CD4-positive, alpha-beta T cell (primary cell): ENCODE measurements around the gene ARHGAP10. TPM values are rescaled to one million over a fixed set of nuclear protein-coding genes. Genes with fewer than 3 reads are reported as not detected.

Experiments
- ATAC-seq: fragments of 200-7000 bp; cut with Tn5 transposase; one replicate; pipeline ENCODE4 v1.10.0; 2022; ENCODE audit warnings: mild to moderate bottlenecking; ENCODE audit not compliant: poor library complexity
- CTCF ChIA-PET: fragments of 350-600 bp; sonication (Branson Sonifier 250); formaldehyde crosslinking; loops from one replicate; lab custom pipeline; 2021; ENCODE audit warnings: antibody characterized with exemption, inconsistent platforms; lab: Charles Lee
- POLR2A ChIA-PET: fragments of 350-600 bp; sonication (Branson Sonifier 250); formaldehyde crosslinking; loops from one replicate; lab custom pipeline; 2021; ENCODE audit warnings: antibody characterized with exemption, inconsistent platforms; lab: Charles Lee
- DNase-seq, 14 experiments: peaks; one replicate each; pipeline ENCODE4 v3.0.0-alpha.2; 2013 to 2020; ENCODE audit warnings: mixed read lengths in 2 of 14
- H3K27ac ChIP-seq, 2 donors: one replicate each; pipeline versions ENCODE4 v1.5.1 to v1.7.0; 2013; ENCODE audit warnings: low read length in 2 of 2, low read depth in 1 of 2, mild to moderate bottlenecking in 1 of 2
- H3K27me3 ChIP-seq, 2 experiments: 1 replicate in 1 of 2; 2 replicates in 1 of 2; pipeline versions ENCODE4 v1.6.1 to v1.7.0; 2013; ENCODE audit warnings: low read length in 2 of 2, control low read depth in 1 of 2, mild to moderate bottlenecking in 1 of 2, moderate library complexity in 1 of 2; ENCODE audit not compliant: insufficient read depth in 2 of 2, control insufficient read depth in 1 of 2
- H3K36me3 ChIP-seq: one replicate; pipeline ENCODE4 v1.6.1; 2013; ENCODE audit warnings: low read length, control low read depth; ENCODE audit not compliant: insufficient read depth
- H3K4me1 ChIP-seq: one replicate; pipeline ENCODE4 v1.6.1; 2013; ENCODE audit warnings: low read length, control low read depth; ENCODE audit not compliant: insufficient read depth
- H3K4me3 ChIP-seq: one replicate; pipeline ENCODE4 v1.5.1; 2013; ENCODE audit warnings: mild to moderate bottlenecking, low read length, moderate library complexity
- H3K9me3 ChIP-seq, 2 experiments: 1 replicate in 1 of 2; 2 replicates in 1 of 2; pipeline versions ENCODE4 v1.6.1 to v1.7.0; 2013; ENCODE audit warnings: low read length in 2 of 2, mild to moderate bottlenecking in 2 of 2, control low read depth in 1 of 2, moderate library complexity in 1 of 2; ENCODE audit not compliant: control insufficient read depth in 1 of 2, insufficient read depth in 1 of 2
- H3K27ac Mint-ChIP-seq: one replicate; pipeline ENCODE4 v1.8.0; 2020; ENCODE audit warnings: mixed read lengths
- H3K27me3 Mint-ChIP-seq: one replicate; pipeline ENCODE4 v1.8.0; 2021; ENCODE audit warnings: mixed read lengths
- H3K36me3 Mint-ChIP-seq: one replicate; pipeline ENCODE4 v1.8.0; 2021; ENCODE audit warnings: low read depth, mixed read lengths
- H3K4me1 Mint-ChIP-seq: one replicate; pipeline ENCODE4 v1.8.0; 2021; ENCODE audit warnings: low read depth, mixed read lengths
- H3K4me3 Mint-ChIP-seq: one replicate; pipeline ENCODE4 v1.8.0; 2020; ENCODE audit warnings: mild to moderate bottlenecking, mixed read lengths
- H3K9me3 Mint-ChIP-seq: one replicate; pipeline ENCODE4 v1.8.0; 2020; ENCODE audit warnings: mixed read lengths
- CTCF ChIP-seq: fragments of 200-600 bp; IDR thresholded peaks from one replicate; pipeline ENCODE4 v1.8.0; 2022; ENCODE audit warnings: antibody characterized with exemption, mild to moderate bottlenecking
- intact Hi-C, 2 experiments: fragments of 100-400 bp; cut with DNase I in 1 of 2; cut with micrococcal nuclease in 1 of 2; formaldehyde crosslinking; loops; one replicate each; pipeline versions ENCODE4 v1.15.1 to v1.9.0; 2023 to 2025; cut with DNase I, micrococcal nuclease
- total RNA-seq, 174 experiments: library from RNA in 2 of 174; stranded (reverse) in 2 of 174; gene quantifications; one replicate each; pipeline ENCODE4 v1.2.3 and lab custom pipeline; 2021 to 2026

Gene ARHGAP10
- total RNA-seq, 2 experiments from 2014 or later: 5.6 to 5.7 TPM

- Histone ChIP-seq H3K9me3 (no peaks in the 10 kb centered on the region), H3K27me3 (no peaks in the 10 kb centered on the region), H3K36me3 (no peaks in the 10 kb centered on the region), H3K4me1 (no peaks in the 10 kb centered on the region), H3K27ac (no peak overlapping the region), H3K4me3 (no peak overlapping the region)
- Mint-ChIP-seq H3K9me3 (no peaks in the 10 kb centered on the region), H3K4me1 (no peaks in the 10 kb centered on the region), H3K27ac (no peak overlapping the region), H3K4me3 (no peak overlapping the region), H3K27me3 (no peaks in the 10 kb centered on the region), H3K36me3 (peaks cover 19% of the 10 kb centered on the region)
- no peak for DNase-seq
- ChIA-PET CTCF (no interaction called here), POLR2A (no interaction called here)
- TF ChIP-seq CTCF: no peak
- intact Hi-C loops: no loop called here
- no peak for ATAC-seq
Measured at GRCh38 chr4:147965056-147965455, 233.2 kb downstream of the ARHGAP10 start.

GRCh38 chr4:147965873-147966272 is 234.0 kb downstream of the ARHGAP10 start:
- H3K36me3 ChIP-seq: no peaks in the 10 kb centered on the region
- no peak overlapping the region for H3K4me3 Mint-ChIP-seq
- no peaks in the 10 kb centered on the region for H3K9me3 Mint-ChIP-seq

GRCh38 chr4:147968641-147969040 is 236.8 kb downstream of the ARHGAP10 start:
- no peak overlapping the region for H3K27ac ChIP-seq
- no peaks in the 10 kb centered on the region for H3K27me3 ChIP-seq
- Mint-ChIP-seq H3K9me3 (peaks cover 2% of the 10 kb centered on the region), H3K27ac (no peak overlapping the region), H3K27me3 (no peaks in the 10 kb centered on the region), H3K4me3 (no peak overlapping the region), H3K4me1 (no peaks in the 10 kb centered on the region), H3K36me3 (peaks cover 19% of the 10 kb centered on the region)
- ATAC-seq (no peak), DNase-seq (no peak)
- no peaks in the 10 kb centered on the region for H3K36me3 ChIP-seq
- ChIA-PET CTCF (no interaction called here), POLR2A (no interaction called here)
- no peaks in the 10 kb centered on the region for H3K9me3 ChIP-seq
- no peak overlapping the region for H3K4me3 ChIP-seq
- no peak for TF ChIP-seq CTCF
- H3K4me1 ChIP-seq: no peaks in the 10 kb centered on the region
- intact Hi-C loops: no loop called here

More at GRCh38 chr4:147965873-147966272, 234.0 kb downstream of the ARHGAP10 start:
- POLR2A ChIA-PET: no interaction called here
- no peaks in the 10 kb centered on the region for H3K4me1 Mint-ChIP-seq
- intact Hi-C loops: no loop called here
- H3K27ac Mint-ChIP-seq: no peak overlapping the region
- no peak for TF ChIP-seq CTCF
- DNase-seq (no peak), ATAC-seq (no peak)
- H3K36me3 Mint-ChIP-seq: peaks cover 19% of the 10 kb centered on the region
- no peaks in the 10 kb centered on the region for H3K9me3 ChIP-seq
- H3K27me3 ChIP-seq: no peaks in the 10 kb centered on the region
- no peaks in the 10 kb centered on the region for H3K27me3 Mint-ChIP-seq
- CTCF ChIA-PET: no interaction called here
- H3K4me3 ChIP-seq: no peak overlapping the region
- no peak overlapping the region for H3K27ac ChIP-seq
- H3K4me1 ChIP-seq: no peaks in the 10 kb centered on the region
